ENCODE results near the gene CCNF.
"Not testable (repeated sequence)": the region's sequence is repeated elsewhere in the genome, so short reads cannot be mapped to it uniquely, and the experiment has no call there.

CCNF gene

GRCh38 chr16:2472885-2473445 is 43.7 kb downstream of the CCNF start:
- DNase-seq, result no peak

DNA sequence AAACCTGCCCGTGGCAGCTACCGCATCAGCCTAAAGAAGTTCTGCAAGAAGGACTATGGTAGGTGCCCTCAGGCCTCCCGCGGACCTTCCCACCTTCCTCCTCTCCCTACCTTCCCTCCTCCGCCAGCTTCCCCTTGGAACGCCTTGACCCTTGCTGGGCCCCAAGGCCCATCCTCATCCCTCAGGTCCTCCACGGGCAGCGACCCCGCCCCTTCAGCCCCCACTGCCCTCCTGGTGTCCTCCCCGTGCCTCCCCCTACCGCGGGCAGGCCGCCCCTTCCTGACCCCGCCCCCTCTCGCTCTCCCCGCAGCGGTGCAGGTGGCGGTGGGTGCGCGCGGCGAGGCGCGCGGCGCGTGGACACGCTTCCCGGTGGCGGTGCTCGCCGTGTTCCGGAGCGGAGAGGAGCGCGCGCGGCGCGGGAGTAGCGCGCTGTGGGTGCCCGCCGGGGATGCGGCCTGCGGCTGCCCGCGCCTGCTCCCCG is 44.2 kb downstream of the CCNF start:
- peak; percentile 73 for DNase-seq

DNA sequence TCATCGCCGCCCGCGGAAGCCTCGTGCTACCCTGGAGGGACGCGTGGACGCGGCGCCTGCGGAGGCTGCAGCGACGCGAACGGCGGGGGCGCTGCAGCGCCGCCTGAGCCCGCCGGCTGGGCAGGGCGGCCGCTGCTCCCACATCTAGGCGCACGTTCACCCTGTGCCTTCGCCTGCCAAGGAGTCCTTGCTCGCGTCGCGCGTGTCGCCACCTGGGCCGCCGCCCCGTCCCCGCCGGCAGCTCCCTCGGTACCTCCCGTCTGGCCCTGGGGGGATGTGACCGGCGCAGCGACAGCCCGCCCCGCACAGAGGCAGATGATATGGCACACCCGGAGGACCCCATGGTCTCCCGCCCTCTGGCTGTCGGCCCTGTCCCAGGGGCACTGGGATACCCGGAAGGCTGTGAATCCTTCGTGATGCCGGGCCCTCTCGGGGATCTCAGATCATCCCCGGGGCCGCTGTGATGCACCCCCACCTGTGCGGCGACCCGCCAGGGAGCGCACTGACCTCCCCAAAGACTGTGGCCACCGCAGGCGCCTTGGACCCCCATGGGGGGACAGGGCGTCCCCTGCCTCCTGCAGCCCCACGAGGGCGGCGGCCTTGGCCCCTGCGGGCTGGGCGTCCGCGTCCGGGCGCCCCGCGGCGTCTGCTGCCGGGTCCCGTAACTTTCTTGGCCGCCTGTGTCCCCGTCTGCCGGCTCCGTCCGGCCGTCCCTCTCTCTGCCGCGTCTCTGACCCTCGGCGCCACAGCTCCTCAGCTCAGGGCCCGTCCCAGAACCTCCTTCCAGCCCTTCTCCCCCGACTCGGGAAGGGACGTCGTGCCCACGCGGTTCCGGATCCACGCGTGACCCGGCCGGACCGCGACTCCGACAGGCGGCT is 45.0 kb downstream of the CCNF start:
- peak; percentile 86 for DNase-seq

- DNase-seq, result peak; percentile 93
Measured at GRCh38 chr16:2474877-2475412, 45.7 kb downstream of the CCNF start, which contains the start of gene TBC1D24. Gene TBC1D24, plus strand, starts transcription at chr16:2475127. Its CDS starts 21,022 bp downstream, at chr16:2496149.

DNA sequence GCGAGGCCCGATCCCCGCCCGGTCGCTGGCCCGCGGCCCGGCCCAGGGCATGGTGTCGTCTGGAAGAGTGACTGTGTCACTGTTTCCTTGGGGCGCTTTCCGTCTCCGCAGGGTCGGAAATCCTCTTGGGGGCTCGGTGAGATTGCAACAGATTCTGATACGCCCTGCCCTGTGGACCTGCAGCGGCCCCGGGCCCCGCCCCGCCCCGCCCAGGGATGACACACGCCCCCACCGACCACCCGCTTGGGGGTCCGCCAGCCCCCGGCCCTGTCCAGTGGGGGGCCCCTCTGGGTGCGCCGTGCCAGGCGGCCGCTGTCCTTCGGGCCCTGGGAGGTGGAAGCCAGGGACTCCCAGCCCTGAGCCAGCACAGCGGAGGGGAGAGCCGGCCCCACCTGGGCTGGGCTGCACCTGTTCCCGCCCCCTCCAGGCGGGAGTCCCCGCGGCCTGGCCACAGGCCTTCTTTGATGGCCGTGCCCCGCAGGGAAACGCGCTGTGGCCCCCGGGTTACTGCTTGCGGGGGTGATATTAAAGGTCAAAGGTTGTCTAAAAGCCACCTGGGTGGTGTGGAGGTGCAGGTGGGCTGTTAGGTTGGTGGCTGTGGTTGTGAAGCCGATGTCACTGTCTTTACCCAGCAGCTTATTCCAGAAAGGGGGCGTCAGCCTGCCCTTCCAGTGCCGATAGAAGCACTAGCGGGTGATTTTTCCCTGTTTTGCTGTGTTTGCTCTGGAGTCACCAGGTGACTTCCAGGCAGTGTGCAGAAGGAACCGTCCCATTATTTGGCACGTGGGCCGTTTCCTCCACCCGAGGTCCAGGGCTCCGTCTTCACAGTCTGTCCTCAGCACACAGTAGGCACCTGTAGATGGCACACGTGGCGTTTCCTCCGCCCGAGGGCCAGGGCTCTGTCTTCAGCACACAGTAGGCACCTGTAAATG is 46.4 kb downstream of the CCNF start:
- peak; percentile 80 for DNase-seq

GRCh38 chr16:2476345-2476720 is 47.1 kb downstream of the CCNF start:
- no peak for DNase-seq

- no peak for DNase-seq
Measured at GRCh38 chr16:2476741-2477140, 47.5 kb downstream of the CCNF start.

- no peak for DNase-seq
Measured at GRCh38 chr16:2477327-2477726, 48.1 kb downstream of the CCNF start.

GRCh38 chr16:2478279-2478678 is 49.0 kb downstream of the CCNF start:
- DNase-seq, result no peak

DNA sequence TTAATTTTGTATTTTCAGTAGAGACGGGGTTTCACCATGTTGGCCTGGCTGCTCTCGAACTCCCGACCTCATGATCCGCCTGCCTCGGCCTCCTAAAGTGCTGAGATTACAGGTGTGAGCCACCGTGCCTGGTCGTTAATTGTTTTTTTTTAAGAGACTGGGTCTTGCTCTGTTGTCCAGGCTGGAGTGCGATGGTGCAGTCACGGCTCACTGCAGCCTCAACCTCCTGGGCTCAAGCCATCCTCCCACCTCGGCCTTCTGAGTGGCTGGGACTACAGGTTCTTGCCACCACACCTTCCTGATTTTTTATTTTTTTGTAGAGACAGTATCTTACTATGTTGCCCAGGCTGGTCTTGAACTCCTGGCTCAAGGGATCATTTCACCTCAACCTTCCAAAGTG is 50.7 kb downstream of the CCNF start:
- DNase-seq, result not testable (repeated sequence)

GRCh38 chr16:2480948-2481347 is 51.7 kb downstream of the CCNF start:
- DNase-seq, result no peak

DNA sequence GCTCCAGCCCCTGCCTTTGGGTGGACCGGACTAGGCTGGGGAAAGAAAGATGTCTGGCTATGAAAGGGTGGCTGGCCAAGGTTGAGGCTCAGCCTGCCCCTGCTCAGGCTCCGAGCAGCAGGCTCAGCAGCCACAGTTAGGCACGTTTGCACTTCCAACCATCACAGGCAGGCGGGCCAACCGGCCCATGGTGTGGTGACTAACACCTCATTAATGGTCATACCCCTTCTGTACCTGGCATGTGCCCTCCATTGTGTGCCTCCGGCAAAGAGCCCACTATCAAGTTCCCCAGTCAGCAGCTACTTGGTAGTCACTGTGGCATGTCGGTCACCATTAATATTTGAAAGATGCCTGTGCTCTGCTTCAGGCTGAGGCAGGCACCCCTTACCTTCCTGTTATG is 52.4 kb downstream of the CCNF start:
- DNase-seq, result no peak

GRCh38 chr16:2482249-2482648 is 53.0 kb downstream of the CCNF start:
- no peak for DNase-seq

DNA sequence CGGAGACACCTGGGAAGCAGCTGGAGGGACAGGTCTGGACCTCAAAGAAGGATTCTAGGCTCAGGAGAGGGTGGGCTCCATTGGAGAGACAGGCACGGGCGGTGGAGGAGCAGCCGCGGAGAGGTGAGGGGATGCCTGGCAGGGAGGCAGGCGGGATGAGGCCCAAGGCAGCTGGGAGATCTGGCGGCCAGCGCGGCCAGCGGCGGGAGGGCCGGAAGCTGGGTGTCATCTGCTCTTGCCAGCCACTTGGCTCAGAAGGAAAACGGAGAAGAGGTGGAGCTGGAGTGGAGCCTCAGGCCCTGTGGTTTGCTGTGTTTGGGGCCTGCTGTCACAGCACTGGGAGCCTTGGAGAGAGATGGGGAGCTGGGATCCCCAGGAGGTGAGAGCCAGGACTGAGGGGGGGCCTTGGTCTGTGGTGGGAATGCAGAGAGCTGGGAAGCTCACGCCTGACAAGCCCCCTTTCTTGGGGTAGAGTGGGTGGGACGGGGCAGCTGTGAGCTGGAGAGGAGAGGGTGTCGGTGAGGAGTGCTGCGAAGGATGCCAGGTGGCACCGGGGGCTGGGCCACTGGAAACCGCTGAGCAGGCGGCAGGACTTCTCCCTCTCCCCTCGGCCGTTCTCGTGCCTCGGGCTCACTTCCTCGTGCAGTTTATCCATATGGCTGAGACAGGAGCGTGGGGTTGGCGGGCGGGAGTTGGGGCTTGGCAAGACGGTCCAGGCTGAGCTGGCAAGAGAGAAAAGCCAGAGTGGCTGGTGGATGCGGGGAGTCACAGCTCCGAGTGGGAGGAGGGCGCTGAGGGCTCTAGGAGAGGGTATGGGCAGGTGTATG is 53.7 kb downstream of the CCNF start:
- DNase-seq, result no peak

DNA sequence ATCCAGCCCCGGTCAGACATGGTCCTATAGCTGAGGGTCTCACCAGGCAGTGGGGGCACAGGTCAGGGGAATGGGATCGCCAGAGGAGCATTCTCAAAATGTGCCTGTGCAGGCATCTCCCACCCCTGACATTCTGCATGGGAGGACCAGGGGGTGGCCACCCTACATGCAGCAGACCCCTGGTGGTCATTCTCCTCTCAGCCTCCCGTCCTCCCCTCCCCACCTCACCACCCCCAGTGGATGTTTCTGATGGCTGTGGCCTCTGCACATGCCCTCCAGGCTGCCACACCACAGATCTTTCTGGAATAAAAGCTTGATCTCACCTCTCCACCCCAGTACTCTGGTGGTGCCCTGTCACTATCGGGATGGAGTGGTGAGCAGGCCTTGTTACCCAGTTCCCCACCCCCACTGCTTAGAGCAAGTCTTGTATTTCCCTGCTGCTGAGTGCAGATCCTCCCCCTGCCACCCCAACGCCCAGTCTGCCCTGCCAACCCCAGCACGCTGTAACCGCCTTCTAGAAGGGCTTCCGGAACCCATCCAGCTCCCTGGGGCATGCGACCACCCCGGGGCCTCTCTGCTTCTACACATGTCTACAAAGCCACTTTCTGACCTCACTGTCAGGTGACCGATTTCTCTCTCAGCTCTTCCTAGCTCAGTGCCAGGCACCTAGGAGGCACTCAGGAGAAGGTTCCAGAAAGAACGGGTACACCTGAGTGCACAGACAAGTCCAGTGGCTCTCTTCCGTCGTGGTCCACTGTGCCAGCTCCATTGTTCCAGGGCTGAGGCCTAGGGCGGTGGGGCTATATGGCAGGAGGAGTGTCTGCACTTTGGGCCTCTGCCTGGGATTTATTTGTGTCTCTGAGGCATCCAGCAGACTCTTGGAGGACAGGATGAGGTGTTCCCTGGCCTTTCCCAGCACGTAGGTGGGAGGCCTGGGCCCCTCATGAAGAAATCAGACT is 55.0 kb downstream of the CCNF start:
- DNase-seq, result no peak

- no peak for DNase-seq
Measured at GRCh38 chr16:2484898-2485508, 55.8 kb downstream of the CCNF start.

DNA sequence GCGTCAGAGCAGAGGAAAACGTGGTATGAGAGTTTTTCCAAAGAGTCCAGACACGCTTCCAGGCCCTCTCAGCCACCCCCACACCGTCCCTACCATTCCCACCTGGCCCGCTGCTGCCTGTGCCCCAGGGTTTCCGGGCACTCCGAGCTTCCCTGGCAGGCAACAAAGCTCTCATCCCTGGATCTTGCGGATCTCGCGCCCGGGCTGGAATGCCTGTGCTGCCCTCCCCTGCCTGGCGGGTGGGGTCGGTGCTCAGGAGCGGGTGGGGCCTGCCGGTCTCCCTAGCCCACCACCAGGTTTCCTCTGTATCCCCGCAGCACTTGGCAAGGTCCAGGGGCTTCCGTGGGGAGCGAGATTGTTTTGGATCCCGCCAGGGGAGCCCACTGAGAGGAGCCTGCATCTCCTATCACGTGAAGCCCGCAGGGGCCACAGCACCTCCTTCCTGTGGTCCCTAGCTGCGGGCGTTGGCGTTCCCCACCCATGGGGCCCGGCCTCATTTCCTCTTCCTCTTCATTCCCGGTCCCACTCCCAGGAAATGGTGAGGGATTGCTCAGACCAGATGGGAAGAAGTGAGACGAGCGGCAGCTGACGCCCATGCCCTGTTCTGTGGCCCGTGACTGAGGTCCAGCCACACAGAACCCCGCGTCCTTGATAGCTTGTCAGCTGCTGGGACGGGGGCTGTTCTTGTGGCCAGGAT is 56.7 kb downstream of the CCNF start:
- DNase-seq, result no peak

GRCh38 chr16:2486645-2487516 is 57.6 kb downstream of the CCNF start:
- DNase-seq, result peak; percentile 84

DNA sequence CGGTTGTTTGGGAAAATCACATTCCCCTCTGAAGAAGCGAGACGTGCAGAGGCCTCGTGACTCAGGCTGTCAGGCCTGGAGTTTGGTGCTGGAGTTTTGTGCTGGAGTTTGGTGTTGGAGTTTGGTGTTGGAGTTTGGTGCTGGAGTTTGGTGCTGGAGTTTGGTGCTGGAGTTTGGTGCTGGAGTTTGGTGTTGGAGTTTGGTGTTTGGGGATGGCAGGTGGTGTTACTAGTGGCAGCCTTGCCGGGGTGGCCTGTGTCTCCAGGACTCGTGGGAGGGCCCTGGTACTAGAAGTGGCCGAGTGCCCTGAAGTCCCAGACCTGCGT is 58.2 kb downstream of the CCNF start:
- no peak for DNase-seq
